DND-41 (cell line): ENCODE measurements around the gene MYH6.

Experiments
- ATAC-seq: fragments of 200-7000 bp; cut with Tn5 transposase; 3 replicates; pipeline ENCODE4 v1.9.1; 2021; ENCODE audit warnings: low read depth; ENCODE audit not compliant: insufficient read depth
- DNase-seq: peaks from one replicate; pipeline ENCODE4 v3.0.0-alpha.2; 2020
- H2AFZ ChIP-seq: 2 replicates; pipeline ENCODE4 v1.6.0; 2012; ENCODE audit warnings: low read depth, low read length
- H3K27ac ChIP-seq: 2 replicates; pipeline ENCODE4 v1.5.1; 2012; ENCODE audit warnings: low read length, inconsistent platforms
- H3K27me3 ChIP-seq: fragments of 200-600 bp; sonication (generic); 2 replicates; pipeline ENCODE4 v1.6.0; 2012; ENCODE audit warnings: low read length, mild to moderate bottlenecking, inconsistent platforms; ENCODE audit not compliant: insufficient read depth, poor library complexity
- H3K36me3 ChIP-seq: 2 replicates; pipeline ENCODE4 v1.5.1; 2012; ENCODE audit warnings: low read length, inconsistent platforms; ENCODE audit not compliant: insufficient read depth
- H3K4me1 ChIP-seq: 2 replicates; pipeline ENCODE4 v1.5.1; 2012; ENCODE audit warnings: mild to moderate bottlenecking, low read length; ENCODE audit not compliant: insufficient read depth
- H3K4me2 ChIP-seq: 2 replicates; pipeline ENCODE4 v1.6.0; 2012; ENCODE audit warnings: mild to moderate bottlenecking, moderate library complexity, low read length, inconsistent platforms; ENCODE audit not compliant: insufficient read depth
- H3K4me3 ChIP-seq, 2 experiments: fragments of 200-600 bp in 1 of 2; shearing (Covaris generic) in 1 of 2; 2 replicates each; pipeline ENCODE4 v1.5.1; 2012 to 2016; ENCODE audit warnings: inconsistent platforms in 2 of 2, low read length in 2 of 2, mild to moderate bottlenecking in 2 of 2, low read depth in 1 of 2, moderate library complexity in 1 of 2
- H3K79me2 ChIP-seq: 2 replicates; pipeline ENCODE4 v1.6.0; 2012; ENCODE audit warnings: low read length, inconsistent platforms; ENCODE audit not compliant: insufficient read depth
- H3K9ac ChIP-seq: 2 replicates; pipeline ENCODE4 v1.6.0; 2012; ENCODE audit warnings: low read depth, mild to moderate bottlenecking, inconsistent platforms, low read length, moderate library complexity
- H3K9me3 ChIP-seq: 2 replicates; pipeline ENCODE4 v1.5.1; 2012; ENCODE audit warnings: low read length, moderate library complexity, mild to moderate bottlenecking, inconsistent platforms; ENCODE audit not compliant: insufficient read depth, severe bottlenecking
- H4K20me1 ChIP-seq: 2 replicates; pipeline ENCODE4 v1.6.0; 2012; ENCODE audit warnings: low read length; ENCODE audit not compliant: insufficient read depth
- EZH2 ChIP-seq: IDR thresholded peaks from 3 replicates; pipeline ENCODE4 v1.6.1; 2012; ENCODE audit warnings: borderline replicate concordance, low read depth, mild to moderate bottlenecking, moderate library complexity, low read length, inconsistent platforms; ENCODE audit not compliant: severe bottlenecking
- TF ChIP-seq, protein P1 (sequence below): IDR thresholded peaks from 2 replicates; pipeline ENCODE4 v1.5.1; 2012; ENCODE audit warnings: borderline replicate concordance, low read length, moderate library complexity, mild to moderate bottlenecking; ENCODE audit not compliant: poor library complexity, severe bottlenecking; ENCODE audit errors: extremely low read depth

The MYH6 gene

DNA sequence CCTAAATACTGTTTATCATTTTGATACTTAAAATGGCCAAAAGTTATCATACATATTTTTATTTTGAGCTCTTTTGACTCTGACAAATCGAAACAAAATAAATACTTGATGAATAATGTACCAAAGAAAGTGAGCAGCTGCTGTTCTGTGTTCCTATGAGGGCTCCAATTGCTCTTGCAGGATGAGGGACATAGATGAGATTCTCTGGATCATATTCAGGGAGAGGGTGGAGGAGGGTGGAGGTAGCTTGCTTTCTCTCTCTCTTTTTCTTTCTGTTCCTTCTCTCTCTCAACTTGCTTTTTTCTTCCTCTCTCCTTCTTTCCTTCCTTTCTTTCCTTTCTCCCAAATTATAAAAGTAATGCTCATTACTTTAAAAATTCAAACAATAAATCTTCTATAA is 36.2 kb upstream of the MYH6 start:
- DNase-seq (no peak), ATAC-seq (no peak)
- Histone ChIP-seq H3K4me3 (no peak overlapping the region), H3K27ac (no peak overlapping the region), H3K9ac (no peak overlapping the region), H3K9me3 (no peaks in the 10 kb centered on the region), H2AFZ (no peak overlapping the region), H3K4me2 (no peak overlapping the region), H3K79me2 (no peaks in the 10 kb centered on the region), H4K20me1 (no peaks in the 10 kb centered on the region), H3K4me1 (no peaks in the 10 kb centered on the region), H3K36me3 (no peaks in the 10 kb centered on the region), H3K27me3 (peaks cover 24% of the 10 kb centered on the region)
- no peak for TF ChIP-seq EZH2
- TF ChIP-seq, protein P1, sequence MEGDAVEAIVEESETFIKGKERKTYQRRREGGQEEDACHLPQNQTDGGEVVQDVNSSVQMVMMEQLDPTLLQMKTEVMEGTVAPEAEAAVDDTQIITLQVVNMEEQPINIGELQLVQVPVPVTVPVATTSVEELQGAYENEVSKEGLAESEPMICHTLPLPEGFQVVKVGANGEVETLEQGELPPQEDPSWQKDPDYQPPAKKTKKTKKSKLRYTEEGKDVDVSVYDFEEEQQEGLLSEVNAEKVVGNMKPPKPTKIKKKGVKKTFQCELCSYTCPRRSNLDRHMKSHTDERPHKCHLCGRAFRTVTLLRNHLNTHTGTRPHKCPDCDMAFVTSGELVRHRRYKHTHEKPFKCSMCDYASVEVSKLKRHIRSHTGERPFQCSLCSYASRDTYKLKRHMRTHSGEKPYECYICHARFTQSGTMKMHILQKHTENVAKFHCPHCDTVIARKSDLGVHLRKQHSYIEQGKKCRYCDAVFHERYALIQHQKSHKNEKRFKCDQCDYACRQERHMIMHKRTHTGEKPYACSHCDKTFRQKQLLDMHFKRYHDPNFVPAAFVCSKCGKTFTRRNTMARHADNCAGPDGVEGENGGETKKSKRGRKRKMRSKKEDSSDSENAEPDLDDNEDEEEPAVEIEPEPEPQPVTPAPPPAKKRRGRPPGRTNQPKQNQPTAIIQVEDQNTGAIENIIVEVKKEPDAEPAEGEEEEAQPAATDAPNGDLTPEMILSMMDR = no peak

DNA sequence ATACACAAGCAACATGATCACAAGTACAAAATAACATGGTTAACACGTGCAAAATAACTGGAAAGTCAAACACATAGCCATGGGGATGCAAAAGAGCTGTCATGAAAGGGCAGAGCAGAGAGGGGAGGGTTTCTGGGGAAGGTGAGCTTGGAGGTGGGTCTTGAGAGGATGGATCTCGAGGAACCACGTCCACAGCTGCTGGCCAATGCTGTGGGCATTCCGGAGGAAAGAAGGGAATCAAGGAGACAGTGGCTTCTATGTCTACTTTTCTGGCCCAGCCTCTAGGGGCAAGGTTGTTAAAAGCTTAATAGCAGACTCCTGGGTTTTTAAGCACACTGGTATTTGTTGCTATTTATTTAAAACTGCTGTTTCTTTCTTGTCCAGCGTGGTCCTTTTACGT is 35.8 kb upstream of the MYH6 start:
- Histone ChIP-seq H3K9ac (no peak overlapping the region), H4K20me1 (no peaks in the 10 kb centered on the region), H3K4me3 (no peak overlapping the region), H2AFZ (no peak overlapping the region), H3K27ac (no peak overlapping the region), H3K79me2 (no peaks in the 10 kb centered on the region), H3K9me3 (no peaks in the 10 kb centered on the region), H3K4me2 (no peak overlapping the region), H3K27me3 (peaks cover 20% of the 10 kb centered on the region), H3K36me3 (no peaks in the 10 kb centered on the region), H3K4me1 (no peaks in the 10 kb centered on the region)
- no peak for DNase-seq
- no peak for ATAC-seq
- no peak for TF ChIP-seq EZH2
- TF ChIP-seq, protein P1 = no peak

DNA sequence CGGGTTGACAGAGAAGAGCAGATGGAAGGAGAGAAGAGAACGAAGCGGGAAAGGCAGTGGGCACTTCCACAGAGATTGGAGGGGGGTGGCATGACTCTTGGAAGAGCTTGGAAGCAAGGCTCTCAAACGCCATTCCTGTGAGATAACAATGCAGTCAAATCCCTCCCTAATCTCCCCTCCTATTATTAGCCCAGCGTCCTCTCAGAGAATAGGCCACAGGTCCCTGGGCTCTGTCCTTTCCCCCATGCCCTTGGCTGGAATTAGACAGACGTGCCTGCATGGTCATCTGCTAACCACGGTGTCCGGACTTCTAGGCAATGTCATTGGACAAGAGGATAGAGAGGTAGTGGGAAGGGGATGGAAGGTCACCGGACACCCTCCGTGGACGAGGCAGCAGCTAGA is 35.3 kb upstream of the MYH6 start:
- Histone ChIP-seq H3K9me3 (no peaks in the 10 kb centered on the region), H3K36me3 (no peaks in the 10 kb centered on the region), H3K27ac (no peak overlapping the region), H3K79me2 (no peaks in the 10 kb centered on the region), H3K4me2 (no peak overlapping the region), H3K4me1 (no peaks in the 10 kb centered on the region), H3K9ac (no peak overlapping the region), H4K20me1 (no peaks in the 10 kb centered on the region), H3K27me3 (peaks cover 22% of the 10 kb centered on the region), H2AFZ (no peak overlapping the region), H3K4me3 (no peak overlapping the region)
- ATAC-seq (no peak), DNase-seq (no peak)
- TF ChIP-seq EZH2 = no peak
- TF ChIP-seq, protein P1 = no peak

DNA sequence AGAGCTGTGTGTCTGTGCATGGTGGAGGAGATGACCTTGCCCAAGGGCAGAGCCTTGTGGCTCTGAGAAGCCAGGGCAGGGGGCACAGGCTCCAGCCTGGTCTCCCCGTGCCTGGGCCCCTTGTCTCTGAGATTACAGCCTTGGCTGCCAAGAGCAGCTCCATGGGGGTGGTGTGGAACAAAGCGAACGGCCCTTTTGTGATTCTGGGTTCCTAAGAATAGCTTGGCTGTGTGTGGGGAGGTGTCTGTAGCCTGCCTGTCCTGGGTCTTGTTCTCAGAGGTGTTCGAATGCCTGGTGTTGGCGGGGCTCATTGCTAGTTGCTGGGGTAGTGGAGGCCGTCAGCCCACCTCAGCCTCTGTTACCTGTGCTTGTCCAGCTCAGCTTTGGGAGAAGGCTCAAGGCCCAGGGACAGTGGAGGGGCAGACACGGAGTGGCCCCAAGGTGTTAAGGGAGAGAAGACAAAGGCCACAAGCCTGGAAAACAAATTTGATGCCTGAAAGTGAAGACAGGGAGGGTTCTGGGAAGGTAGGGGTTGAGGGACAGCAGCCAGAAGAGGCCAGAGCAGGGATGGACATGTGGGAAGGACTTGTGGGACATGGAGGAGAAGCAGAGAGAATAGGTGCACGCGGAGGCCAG is 34.8 kb upstream of the MYH6 start:
- Histone ChIP-seq H3K27ac (no peak overlapping the region), H3K9ac (no peak overlapping the region), H3K36me3 (no peaks in the 10 kb centered on the region), H3K79me2 (no peaks in the 10 kb centered on the region), H2AFZ (no peak overlapping the region), H3K4me2 (no peak overlapping the region), H3K4me3 (no peak overlapping the region), H3K27me3 (peaks cover 24% of the 10 kb centered on the region), H3K9me3 (no peaks in the 10 kb centered on the region), H3K4me1 (no peaks in the 10 kb centered on the region), H4K20me1 (no peaks in the 10 kb centered on the region)
- no peak for ATAC-seq
- TF ChIP-seq, protein P1 = no peak
- no peak for TF ChIP-seq EZH2
- DNase-seq = no peak
